Liver (tissue), 3 donors: ENCODE results near the gene MAG.

Experiments used
- ATF3 ChIP-seq: IDR thresholded peaks from 2 replicates; pipeline ENCODE4 v1.6.1; 2016; ENCODE audit warnings: antibody characterized with exemption
- EGR1 ChIP-seq, 2 donors: IDR thresholded peaks; 2 replicates each; pipeline ENCODE4 v1.6.1; 2016 to 2018; ENCODE audit warnings: antibody characterized with exemption in 2 of 2, low read depth in 2 of 2
- GABPA ChIP-seq, 2 donors: IDR thresholded peaks in 1 of 2; conservative IDR thresholded peaks in 1 of 2; 2 replicates each; pipeline ENCODE4 v1.6.1; 2016; ENCODE audit warnings: antibody characterized with exemption in 2 of 2, mild to moderate bottlenecking in 1 of 2, moderate library complexity in 1 of 2
- JUND ChIP-seq, 2 donors: IDR thresholded peaks; 2 replicates each; pipeline ENCODE4 v1.6.1; 2016; ENCODE audit warnings: antibody characterized with exemption in 2 of 2
- MAX ChIP-seq: IDR thresholded peaks from 2 replicates; pipeline ENCODE4 v1.6.1; 2016; ENCODE audit warnings: antibody characterized with exemption
- RAD21 ChIP-seq, 2 donors: IDR thresholded peaks; 2 replicates each; pipeline ENCODE4 v1.6.1; 2016; ENCODE audit warnings: antibody characterized with exemption in 2 of 2, mild to moderate bottlenecking in 2 of 2
- RXRA ChIP-seq, 2 donors: IDR thresholded peaks; 2 replicates each; pipeline ENCODE4 v1.6.1; 2017 to 2018; ENCODE audit warnings: antibody characterized with exemption in 2 of 2, mild to moderate bottlenecking in 1 of 2
- SP1 ChIP-seq: IDR thresholded peaks from 2 replicates; pipeline ENCODE4 v1.6.1; 2018; ENCODE audit warnings: antibody characterized with exemption, mild to moderate bottlenecking
- TAF1 ChIP-seq: conservative IDR thresholded peaks from 2 replicates; pipeline ENCODE4 v1.6.1; 2016; ENCODE audit warnings: antibody characterized with exemption, mild to moderate bottlenecking
- ZBTB33 ChIP-seq: IDR thresholded peaks from 2 replicates; pipeline ENCODE4 v1.6.1; 2016; ENCODE audit warnings: antibody characterized with exemption
- TF ChIP-seq, protein P1 (sequence below): IDR thresholded peaks from 2 replicates; pipeline ENCODE4 v1.6.1; 2016; ENCODE audit warnings: antibody characterized with exemption, mild to moderate bottlenecking
- TF ChIP-seq, protein P2 (sequence below): fragments of 150-350 bp; IDR thresholded peaks from 2 replicates; pipeline ENCODE4 v1.5.1; 2017; ENCODE audit warnings: improper control_type of control experiment, low read depth, low read length; ENCODE audit not compliant: missing input control
- donor health status: healthy.
- donor health status: healthy.

DNA sequence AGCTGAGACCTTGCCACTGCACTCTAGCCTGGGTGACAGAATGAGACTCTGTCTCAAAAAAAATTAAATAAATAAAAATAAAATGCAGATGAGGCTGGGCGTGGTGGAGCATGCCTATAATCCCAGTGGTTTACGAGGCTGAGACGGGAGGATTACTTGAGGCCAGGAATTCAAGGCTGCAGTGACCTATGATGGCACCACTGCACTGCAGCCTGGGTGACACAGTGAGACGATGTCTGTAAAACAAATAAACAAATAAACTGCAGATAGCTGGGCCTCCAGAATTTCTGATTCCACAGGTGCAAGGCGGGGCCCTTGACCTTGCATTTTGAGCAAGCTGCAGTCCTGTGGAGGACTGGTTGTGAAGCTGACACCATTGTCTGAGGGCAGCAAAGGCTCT lies 3.1 kb upstream of the MAG start:
- TF ChIP-seq, protein P1, sequence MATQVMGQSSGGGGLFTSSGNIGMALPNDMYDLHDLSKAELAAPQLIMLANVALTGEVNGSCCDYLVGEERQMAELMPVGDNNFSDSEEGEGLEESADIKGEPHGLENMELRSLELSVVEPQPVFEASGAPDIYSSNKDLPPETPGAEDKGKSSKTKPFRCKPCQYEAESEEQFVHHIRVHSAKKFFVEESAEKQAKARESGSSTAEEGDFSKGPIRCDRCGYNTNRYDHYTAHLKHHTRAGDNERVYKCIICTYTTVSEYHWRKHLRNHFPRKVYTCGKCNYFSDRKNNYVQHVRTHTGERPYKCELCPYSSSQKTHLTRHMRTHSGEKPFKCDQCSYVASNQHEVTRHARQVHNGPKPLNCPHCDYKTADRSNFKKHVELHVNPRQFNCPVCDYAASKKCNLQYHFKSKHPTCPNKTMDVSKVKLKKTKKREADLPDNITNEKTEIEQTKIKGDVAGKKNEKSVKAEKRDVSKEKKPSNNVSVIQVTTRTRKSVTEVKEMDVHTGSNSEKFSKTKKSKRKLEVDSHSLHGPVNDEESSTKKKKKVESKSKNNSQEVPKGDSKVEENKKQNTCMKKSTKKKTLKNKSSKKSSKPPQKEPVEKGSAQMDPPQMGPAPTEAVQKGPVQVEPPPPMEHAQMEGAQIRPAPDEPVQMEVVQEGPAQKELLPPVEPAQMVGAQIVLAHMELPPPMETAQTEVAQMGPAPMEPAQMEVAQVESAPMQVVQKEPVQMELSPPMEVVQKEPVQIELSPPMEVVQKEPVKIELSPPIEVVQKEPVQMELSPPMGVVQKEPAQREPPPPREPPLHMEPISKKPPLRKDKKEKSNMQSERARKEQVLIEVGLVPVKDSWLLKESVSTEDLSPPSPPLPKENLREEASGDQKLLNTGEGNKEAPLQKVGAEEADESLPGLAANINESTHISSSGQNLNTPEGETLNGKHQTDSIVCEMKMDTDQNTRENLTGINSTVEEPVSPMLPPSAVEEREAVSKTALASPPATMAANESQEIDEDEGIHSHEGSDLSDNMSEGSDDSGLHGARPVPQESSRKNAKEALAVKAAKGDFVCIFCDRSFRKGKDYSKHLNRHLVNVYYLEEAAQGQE = no peak
- TF ChIP-seq, protein P2, sequence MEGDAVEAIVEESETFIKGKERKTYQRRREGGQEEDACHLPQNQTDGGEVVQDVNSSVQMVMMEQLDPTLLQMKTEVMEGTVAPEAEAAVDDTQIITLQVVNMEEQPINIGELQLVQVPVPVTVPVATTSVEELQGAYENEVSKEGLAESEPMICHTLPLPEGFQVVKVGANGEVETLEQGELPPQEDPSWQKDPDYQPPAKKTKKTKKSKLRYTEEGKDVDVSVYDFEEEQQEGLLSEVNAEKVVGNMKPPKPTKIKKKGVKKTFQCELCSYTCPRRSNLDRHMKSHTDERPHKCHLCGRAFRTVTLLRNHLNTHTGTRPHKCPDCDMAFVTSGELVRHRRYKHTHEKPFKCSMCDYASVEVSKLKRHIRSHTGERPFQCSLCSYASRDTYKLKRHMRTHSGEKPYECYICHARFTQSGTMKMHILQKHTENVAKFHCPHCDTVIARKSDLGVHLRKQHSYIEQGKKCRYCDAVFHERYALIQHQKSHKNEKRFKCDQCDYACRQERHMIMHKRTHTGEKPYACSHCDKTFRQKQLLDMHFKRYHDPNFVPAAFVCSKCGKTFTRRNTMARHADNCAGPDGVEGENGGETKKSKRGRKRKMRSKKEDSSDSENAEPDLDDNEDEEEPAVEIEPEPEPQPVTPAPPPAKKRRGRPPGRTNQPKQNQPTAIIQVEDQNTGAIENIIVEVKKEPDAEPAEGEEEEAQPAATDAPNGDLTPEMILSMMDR = no peak
- TF ChIP-seq RAD21 (IDR thresholded peaks at IDR 0.05) = no peak
- TF ChIP-seq TAF1 = no peak
- TF ChIP-seq SP1 = no peak
- no peak for TF ChIP-seq EGR1 (IDR thresholded peaks at IDR 0.05; ENCODE audit: low read depth in 2 of 2)
- TF ChIP-seq MAX = no peak
- TF ChIP-seq RXRA (IDR thresholded peaks at IDR 0.05) = no peak
- no peak for TF ChIP-seq ZBTB33
- TF ChIP-seq GABPA (IDR thresholded peaks at IDR 0.05 in 1 of 2, conservative IDR thresholded peaks at IDR 0.05 in 1 of 2) = no peak
- no peak for TF ChIP-seq ATF3
- TF ChIP-seq JUND (IDR thresholded peaks at IDR 0.05) = no peak
